Endodermal cell (in vitro differentiated cells): ENCODE data around the gene IL1RL2. TPM values are rescaled to one million over a fixed set of nuclear protein-coding genes. Genes with fewer than 3 reads are reported as not detected.

Experiments
- DNase-seq: peaks from one replicate; pipeline ENCODE4 v3.0.0-alpha.2; 2017
- H3K27ac ChIP-seq: 2 replicates; pipeline ENCODE4 v1.5.1; 2013; ENCODE audit warnings: mild to moderate bottlenecking, low read depth, low read length, moderate library complexity
- H3K27me3 ChIP-seq: 2 replicates; pipeline ENCODE4 v1.6.1; 2013; ENCODE audit warnings: mild to moderate bottlenecking, low read length, moderate library complexity; ENCODE audit not compliant: insufficient read depth, control insufficient read depth, poor library complexity, severe bottlenecking
- H3K36me3 ChIP-seq: 2 replicates; pipeline ENCODE4 v1.7.0; 2013; ENCODE audit warnings: mild to moderate bottlenecking, low read length, moderate library complexity; ENCODE audit not compliant: control insufficient read depth, insufficient read depth
- H3K4me1 ChIP-seq: one replicate; pipeline ENCODE4 v1.7.0; 2013; ENCODE audit warnings: low read length; ENCODE audit not compliant: control insufficient read depth, insufficient read depth
- H3K4me3 ChIP-seq: 2 replicates; pipeline ENCODE4 v1.5.1; 2013; ENCODE audit warnings: mild to moderate bottlenecking, low read length, moderate library complexity
- H3K9ac ChIP-seq: 2 replicates; pipeline ENCODE4 v1.6.1; 2013; ENCODE audit warnings: mild to moderate bottlenecking, low read length, moderate library complexity; ENCODE audit not compliant: poor library complexity, severe bottlenecking; ENCODE audit errors: extremely low read depth
- H3K9me3 ChIP-seq: 2 replicates; pipeline ENCODE4 v1.6.1; 2013; ENCODE audit warnings: mild to moderate bottlenecking, low read length, moderate library complexity; ENCODE audit not compliant: control insufficient read depth
- H3K27ac Mint-ChIP-seq: 2 replicates; pipeline ENCODE4 v1.8.0; 2020; ENCODE audit warnings: mixed read lengths
- H3K27me3 Mint-ChIP-seq: 2 replicates; pipeline ENCODE4 v1.8.0; 2021; ENCODE audit warnings: mild to moderate bottlenecking, mixed read lengths; ENCODE audit not compliant: insufficient read depth
- H3K36me3 Mint-ChIP-seq: 2 replicates; pipeline ENCODE4 v1.8.0; 2020; ENCODE audit warnings: low read depth, mixed read lengths
- H3K4me1 Mint-ChIP-seq: 2 replicates; pipeline ENCODE4 v1.8.0; 2020; ENCODE audit warnings: mixed read lengths
- H3K4me3 Mint-ChIP-seq: 2 replicates; pipeline ENCODE4 v1.8.0; 2020; ENCODE audit warnings: mild to moderate bottlenecking, moderate library complexity, mixed read lengths
- H3K9me3 Mint-ChIP-seq: 2 replicates; pipeline ENCODE4 v1.8.0; 2020; ENCODE audit warnings: mild to moderate bottlenecking, mixed read lengths
- CTCF ChIP-seq: fragments of 200-600 bp; sonication (generic); conservative IDR thresholded peaks from 2 replicates; pipeline ENCODE4 v1.5.0; 2021; ENCODE audit warnings: antibody characterized with exemption, mild to moderate bottlenecking
- WGBS, 2 experiments: methylation state at CpG; one replicate each; pipeline versions ENCODE4 v1.1.5 to v1.1.7; 2013; ENCODE audit warnings: missing lambda C conversion rate in 2 of 2, mixed read lengths in 1 of 2; ENCODE audit not compliant: insufficient coverage in 1 of 2, insufficient read length in 1 of 2; 5-methylcytosine and 5-hydroxymethylcytosine counted together
- total RNA-seq, 2 donors: library from RNA; stranded (reverse); fragmentation: NEBNext Ultra II Directional in 1 of 2; extraction: Animal tissue kit (Norgen Biotek cat#: 25700) in 1 of 2; gene quantifications; 2 replicates in 1 of 2; 3 replicates in 1 of 2; pipeline ENCODE4 v1.2.1, GENCODE V29; 2021

IL1RL2 gene
- total RNA-seq, 2 donors from 2014 or later, result 0.38 to 0.44 TPM

GRCh38 chr2:102206666-102207341, 20.0 kb downstream of the IL1RL2 start:
- no peak overlapping the region for H3K27ac Mint-ChIP-seq
- peaks cover 2% of the 10 kb centered on the region for H3K4me1 Mint-ChIP-seq
- H3K27me3 Mint-ChIP-seq, result peaks cover 3% of the 10 kb centered on the region
- Histone ChIP-seq H3K4me1 (no peaks in the 10 kb centered on the region), H3K9me3 (peaks cover 26% of the 10 kb centered on the region), H3K27ac (no peak overlapping the region), H3K4me3 (no peak overlapping the region), H3K36me3 (no peaks in the 10 kb centered on the region), H3K27me3 (no peaks in the 10 kb centered on the region), H3K9ac (no peak overlapping the region)
- peak; percentile 68 for DNase-seq
- no peak overlapping the region for H3K4me3 Mint-ChIP-seq
- 80 to 83% methylated on average over 5 of the region's 5 CpGs for WGBS, 2 experiments
- TF ChIP-seq CTCF, result peak; percentile 62
- H3K36me3 Mint-ChIP-seq, result peaks cover 2% of the 10 kb centered on the region
- H3K9me3 Mint-ChIP-seq, result peaks cover 23% of the 10 kb centered on the region

- no peak overlapping the region for H3K27ac Mint-ChIP-seq
These were observed 22.0 kb downstream of the IL1RL2 start for GRCh38 chr2:102208774-102209173.

GRCh38 chr2:102209474-102209873, 22.7 kb downstream of the IL1RL2 start:
- Mint-ChIP-seq H3K4me1 (no peaks in the 10 kb centered on the region), H3K36me3 (peaks cover 1% of the 10 kb centered on the region), H3K27me3 (peaks cover 3% of the 10 kb centered on the region), H3K4me3 (no peak overlapping the region), H3K27ac (no peak overlapping the region), H3K9me3 (peaks cover 7% of the 10 kb centered on the region)
- H3K27ac ChIP-seq, result no peak overlapping the region
- H3K9me3 ChIP-seq, result peaks cover 9% of the 10 kb centered on the region
- no peak for DNase-seq
- no peaks in the 10 kb centered on the region for H3K4me1 ChIP-seq
- no peak overlapping the region for H3K4me3 ChIP-seq
- no peak for TF ChIP-seq CTCF
- H3K9ac ChIP-seq, result no peak overlapping the region
- no peaks in the 10 kb centered on the region for H3K36me3 ChIP-seq
- H3K27me3 ChIP-seq, result no peaks in the 10 kb centered on the region
- WGBS, 2 experiments, result 49% methylated on average over 1 of the region's 1 CpG; no CpG with 5 or more reads in 1 of the 2 experiments

More at GRCh38 chr2:102208774-102209173, 22.0 kb downstream of the IL1RL2 start:
- Histone ChIP-seq H3K4me3 (no peak overlapping the region), H3K9me3 (peaks cover 16% of the 10 kb centered on the region), H3K27me3 (no peaks in the 10 kb centered on the region), H3K4me1 (no peaks in the 10 kb centered on the region), H3K36me3 (no peaks in the 10 kb centered on the region), H3K27ac (no peak overlapping the region), H3K9ac (no peak overlapping the region)
- Mint-ChIP-seq H3K36me3 (peaks cover 2% of the 10 kb centered on the region), H3K4me3 (no peak overlapping the region), H3K27me3 (peaks cover 3% of the 10 kb centered on the region), H3K9me3 (peaks cover 14% of the 10 kb centered on the region), H3K4me1 (no peaks in the 10 kb centered on the region)
- no peak for DNase-seq
- no peak for TF ChIP-seq CTCF
